GM12874 (cell line): ENCODE data around the gene PDE7B.

Source experiments
- CTCF ChIP-seq: IDR thresholded peaks from 2 replicates; pipeline ENCODE4 v1.5.1; 2011; ENCODE audit warnings: low read depth, mild to moderate bottlenecking, control low read depth, low read length, moderate library complexity; ENCODE audit not compliant: insufficient read depth

PDE7B gene

GRCh38 chr6:136232701-136233100 lies 381.2 kb downstream of the PDE7B start:
- TF ChIP-seq CTCF = no peak

- no peak for TF ChIP-seq CTCF
Observed at GRCh38 chr6:136235233-136235564, 383.7 kb downstream of the PDE7B start.

- TF ChIP-seq CTCF = no peak
Observed at GRCh38 chr6:136236466-136237293, 385.2 kb downstream of the PDE7B start.

- TF ChIP-seq CTCF = no peak
Observed at GRCh38 chr6:136244061-136244616, 392.6 kb downstream of the PDE7B start.
